Astrocyte of the spinal cord (primary cell): ENCODE results near the gene TNIP1.

Source experiments
- DNase-seq: peaks from one replicate; pipeline ENCODE4 v3.0.0; 2011; ENCODE audit warnings: low read depth, low spot score
- H3K4me3 ChIP-seq: 2 replicates; pipeline ENCODE4 v1.5.1; 2011; ENCODE audit warnings: low read depth, mild to moderate bottlenecking, low read length, moderate library complexity
- CTCF ChIP-seq: IDR thresholded peaks from 2 replicates; pipeline ENCODE4 v1.5.1; 2012; ENCODE audit warnings: low read depth, mild to moderate bottlenecking, low read length, inconsistent platforms
- in situ Hi-C: cut with HindIII; loops from 2 replicates; pipeline ENCODE4 v1.10.0; 2017; ENCODE audit warnings: low sequenced_read_pairs

Gene TNIP1

GRCh38 chr5:151055336-151055735 lies 25.5 kb downstream of the TNIP1 start:
- no peak overlapping the region for H3K4me3 ChIP-seq
- DNase-seq: no peak
- in situ Hi-C loops: no loop called here
- no peak for TF ChIP-seq CTCF

DNA sequence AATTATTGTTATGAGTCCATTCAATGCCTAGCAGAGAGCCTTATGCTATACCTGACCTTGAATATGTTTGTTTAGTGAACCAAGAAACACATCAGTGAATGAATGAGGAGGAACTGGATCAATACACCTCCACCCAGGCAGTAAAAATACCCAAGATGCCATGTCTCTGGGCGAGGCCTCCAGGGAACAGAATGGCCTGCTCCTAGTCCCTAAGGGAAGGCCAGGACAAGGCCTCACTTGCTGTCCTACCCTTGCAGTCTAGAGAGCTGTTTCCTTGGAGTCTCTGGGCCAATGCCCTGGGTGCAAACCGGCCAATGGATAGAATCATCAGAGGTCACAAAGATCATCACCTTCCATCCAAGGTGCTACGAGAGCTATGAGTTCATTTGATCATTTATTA lies 26.1 kb downstream of the TNIP1 start:
- H3K4me3 ChIP-seq: no peak overlapping the region
- in situ Hi-C loops: no loop called here
- no peak for TF ChIP-seq CTCF

DNA sequence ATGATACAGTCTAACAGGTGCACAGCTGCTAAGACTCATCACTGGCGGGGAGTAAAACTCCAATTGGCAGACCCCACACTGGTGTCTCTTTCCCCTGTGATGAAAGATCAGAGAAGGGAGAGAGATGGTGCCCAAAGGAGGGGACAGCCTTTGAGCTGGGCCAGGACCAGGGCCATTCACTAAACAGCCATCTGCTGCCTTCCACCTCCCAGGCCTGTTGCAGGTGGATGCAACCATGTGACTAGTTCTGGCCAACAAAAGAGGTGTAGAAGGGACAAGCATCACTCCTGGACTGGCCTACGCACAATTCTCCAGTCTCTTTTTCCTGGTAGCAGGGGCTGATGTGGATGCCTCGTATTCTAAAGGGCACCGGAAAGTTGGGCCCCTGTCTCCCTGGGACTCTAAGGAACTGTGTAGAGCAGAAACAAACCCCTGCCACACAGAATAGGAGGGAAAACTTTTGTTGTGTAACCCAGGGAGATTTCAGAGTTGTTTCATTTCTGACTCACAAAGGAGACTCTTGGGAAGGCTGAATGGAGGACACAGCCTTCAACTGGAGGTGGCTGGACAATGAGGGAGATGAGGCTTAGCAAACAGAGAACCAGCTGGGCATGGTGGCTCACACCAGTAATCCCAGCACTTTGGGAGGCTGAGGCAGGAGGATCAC lies 26.9 kb downstream of the TNIP1 start:
- no peak overlapping the region for H3K4me3 ChIP-seq
- DNase-seq: no peak
- in situ Hi-C loops: no loop called here
- TF ChIP-seq CTCF: no peak

More for the DNA sequence above, 26.1 kb downstream of the TNIP1 start:
- no peak for DNase-seq

GRCh38 chr5:151052836-151053235 lies 28.0 kb downstream of the TNIP1 start:
- TF ChIP-seq CTCF: no peak
- no peak for DNase-seq
- no peak overlapping the region for H3K4me3 ChIP-seq
- in situ Hi-C loops: no loop called here

DNA sequence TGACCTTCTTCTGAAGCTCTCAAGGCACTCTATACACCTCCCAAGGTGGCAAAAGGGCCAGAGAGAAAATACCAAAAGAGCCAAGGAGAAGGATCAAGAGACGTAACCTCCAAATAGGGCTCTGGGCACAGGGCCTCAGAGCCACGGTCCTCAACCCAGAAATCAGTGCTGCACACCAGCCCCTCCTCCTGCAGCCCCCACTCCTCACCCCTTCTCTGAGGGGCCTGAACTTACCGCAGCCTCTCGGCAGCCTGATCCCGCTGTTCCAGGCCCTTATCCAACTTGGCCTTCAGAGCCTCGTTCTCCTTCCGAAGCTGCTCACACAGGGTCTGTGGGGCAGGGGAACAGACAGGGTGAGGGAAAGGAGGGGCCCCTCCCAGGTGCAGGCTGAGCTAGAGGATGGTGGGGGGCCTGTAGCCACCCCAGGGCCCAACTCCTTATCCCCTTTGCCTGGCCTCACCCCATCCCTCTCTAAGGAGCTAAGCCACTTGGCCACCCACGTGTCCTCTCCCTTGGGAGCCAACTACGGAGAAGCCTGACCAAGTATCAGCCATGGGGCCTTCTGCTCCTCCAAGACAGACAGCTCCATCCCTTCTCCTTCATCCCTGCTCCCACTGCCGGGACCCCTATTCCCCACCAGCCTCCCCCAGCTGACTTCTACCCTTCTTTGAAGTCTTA lies 28.8 kb downstream of the TNIP1 start:
- no peak for DNase-seq
- TF ChIP-seq CTCF: no peak
- H3K4me3 ChIP-seq: no peak overlapping the region
- in situ Hi-C loops: no loop called here

GRCh38 chr5:151051066-151051930 lies 29.5 kb downstream of the TNIP1 start:
- H3K4me3 ChIP-seq: no peak overlapping the region
- peak; percentile 93 for TF ChIP-seq CTCF
- DNase-seq: peak; percentile 78
- in situ Hi-C loops: no loop called here
